Measurements from ENCODE around the gene LSM14A.
"Not testable (repeated sequence)": the region's sequence is repeated elsewhere in the genome, so short reads cannot be mapped to it uniquely, and the experiment has no call there.

The LSM14A gene

GRCh38 chr19:34193439-34193838 is 21.1 kb downstream of the LSM14A start:
- DNase-seq = no peak

DNA sequence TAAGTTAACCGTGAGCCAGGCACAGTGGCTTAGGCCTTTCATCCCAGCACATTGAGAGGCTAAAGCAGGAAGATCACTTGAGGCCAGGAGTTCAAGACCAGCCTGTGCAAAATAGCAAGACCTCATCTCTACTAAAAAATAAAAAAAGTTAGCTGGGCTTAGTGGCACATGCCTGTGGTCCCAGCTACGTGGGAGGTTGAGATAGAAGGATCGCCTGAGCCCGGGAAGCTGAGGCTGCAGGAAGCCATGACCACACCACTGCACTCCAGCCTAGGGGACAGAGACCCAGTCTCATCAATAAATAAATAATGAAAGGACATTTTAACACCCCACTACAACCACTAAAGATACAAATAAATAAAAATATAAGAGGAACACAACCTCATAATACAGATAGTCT is 21.6 kb downstream of the LSM14A start:
- DNase-seq = no peak

- DNase-seq = no peak
These were observed 28.8 kb downstream of the LSM14A start for GRCh38 chr19:34201133-34201532.

DNA sequence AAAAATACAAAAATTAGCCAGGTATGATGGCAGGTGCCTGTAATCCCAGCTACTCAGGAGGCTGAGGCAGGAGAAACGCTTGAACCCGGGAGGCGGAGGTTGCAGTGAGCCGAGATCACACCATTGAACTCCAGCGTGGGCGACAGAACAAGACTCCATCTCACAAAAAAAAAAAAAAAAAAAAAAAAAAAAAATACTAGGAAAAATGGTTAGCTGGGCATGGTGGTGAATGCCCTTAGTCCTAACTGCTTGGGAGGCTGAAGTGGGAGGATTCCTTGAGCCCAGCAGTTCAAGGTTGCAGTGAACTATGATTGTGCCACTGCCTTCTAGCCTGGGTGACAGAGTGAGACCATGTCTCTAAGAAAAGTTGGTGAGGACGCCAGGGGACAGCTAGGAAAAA is 33.0 kb downstream of the LSM14A start:
- DNase-seq = not testable (repeated sequence)

GRCh38 chr19:34208291-34208884 is 36.1 kb downstream of the LSM14A start:
- DNase-seq = no peak

- DNase-seq = no peak
These were observed 37.4 kb downstream of the LSM14A start for GRCh38 chr19:34209726-34210125.

- no peak for DNase-seq
These were observed 41.0 kb downstream of the LSM14A start for GRCh38 chr19:34213283-34213682.

- DNase-seq = no peak
These were observed 41.7 kb downstream of the LSM14A start for GRCh38 chr19:34214040-34214439.

- no peak for DNase-seq
These were observed 42.8 kb downstream of the LSM14A start for GRCh38 chr19:34215006-34215665.

- no peak for DNase-seq
These were observed 43.3 kb downstream of the LSM14A start for GRCh38 chr19:34215666-34216038.

DNA sequence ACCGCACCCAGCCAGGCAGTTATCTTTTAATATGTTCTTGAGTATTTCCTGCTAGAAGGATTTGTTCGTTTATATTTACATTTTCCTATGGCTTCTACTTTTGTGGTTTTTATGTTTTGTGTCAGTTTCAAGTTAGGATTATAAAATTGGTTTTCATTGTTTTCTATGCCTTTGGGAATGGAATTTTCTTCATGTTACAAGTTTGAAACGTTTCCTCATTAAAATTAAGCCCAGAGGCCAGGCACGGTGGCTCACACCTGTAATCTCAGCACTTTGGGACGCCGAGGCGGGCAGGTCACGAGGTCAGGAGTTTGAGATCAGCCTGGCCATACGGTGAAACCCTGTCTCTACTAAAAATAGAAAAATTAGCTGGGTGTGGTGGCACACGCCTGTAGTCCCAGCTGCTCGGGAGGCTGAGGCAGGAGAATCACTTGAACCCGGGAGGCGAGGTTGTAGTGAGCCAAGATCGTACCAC is 44.5 kb downstream of the LSM14A start:
- not testable (repeated sequence) for DNase-seq

DNA sequence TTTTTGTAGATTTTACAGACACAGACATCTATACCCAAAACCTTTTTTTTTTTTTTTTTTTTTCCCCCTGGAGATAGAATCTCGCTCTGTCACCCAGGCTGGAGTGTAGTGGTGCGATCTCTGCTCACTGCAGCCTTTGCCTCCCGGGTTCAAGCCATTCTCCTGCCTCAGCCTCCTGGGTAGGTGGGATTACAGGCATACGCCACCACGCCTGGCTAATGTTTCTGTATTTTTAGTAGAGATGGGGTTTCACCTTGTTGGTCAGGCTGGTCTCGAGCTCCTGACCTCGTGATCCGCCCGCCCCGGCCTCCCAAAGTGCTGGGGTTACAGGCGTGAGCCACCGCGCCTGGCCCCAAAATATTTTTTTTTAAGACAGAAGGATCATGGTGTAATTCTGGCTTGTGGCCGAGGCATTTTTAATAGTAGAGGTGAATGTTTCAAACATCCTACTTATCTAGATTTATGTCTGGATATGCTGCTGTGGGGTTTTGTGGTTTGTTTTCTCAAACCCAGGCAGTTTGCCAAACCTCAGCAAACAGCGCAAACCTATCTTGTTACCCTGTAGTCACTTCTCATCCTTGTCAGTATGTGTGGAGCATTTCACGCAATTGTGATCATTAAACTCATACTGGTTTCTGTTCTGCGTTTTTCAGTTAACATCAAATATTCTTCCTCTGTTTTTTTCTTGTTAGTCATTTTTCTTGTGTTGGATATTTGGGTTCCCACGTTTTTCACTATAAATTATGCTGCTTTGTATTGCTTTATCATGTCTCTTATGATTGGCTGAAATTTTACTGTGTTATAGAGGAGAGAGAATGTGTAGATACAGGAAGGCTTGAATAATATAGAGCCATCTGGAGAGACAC is 45.9 kb downstream of the LSM14A start:
- DNase-seq = peak; percentile 17

DNA sequence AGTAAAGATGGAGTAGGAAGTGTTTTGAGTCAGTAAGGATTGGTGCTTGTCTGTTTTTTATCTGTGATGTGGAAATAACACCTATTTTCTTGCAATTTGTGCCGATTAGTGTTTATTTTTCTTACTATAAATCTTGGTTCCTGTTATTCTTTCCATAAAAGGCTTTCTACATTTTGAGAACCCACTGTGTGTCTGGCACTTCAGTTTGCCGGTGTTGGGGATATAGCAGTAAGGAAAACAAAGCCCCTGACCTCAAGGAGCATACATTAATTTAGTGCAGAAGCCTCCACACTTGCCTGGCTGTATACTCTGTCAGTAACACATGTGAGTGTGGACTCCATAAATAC is 46.5 kb downstream of the LSM14A start:
- DNase-seq = no peak

DNA sequence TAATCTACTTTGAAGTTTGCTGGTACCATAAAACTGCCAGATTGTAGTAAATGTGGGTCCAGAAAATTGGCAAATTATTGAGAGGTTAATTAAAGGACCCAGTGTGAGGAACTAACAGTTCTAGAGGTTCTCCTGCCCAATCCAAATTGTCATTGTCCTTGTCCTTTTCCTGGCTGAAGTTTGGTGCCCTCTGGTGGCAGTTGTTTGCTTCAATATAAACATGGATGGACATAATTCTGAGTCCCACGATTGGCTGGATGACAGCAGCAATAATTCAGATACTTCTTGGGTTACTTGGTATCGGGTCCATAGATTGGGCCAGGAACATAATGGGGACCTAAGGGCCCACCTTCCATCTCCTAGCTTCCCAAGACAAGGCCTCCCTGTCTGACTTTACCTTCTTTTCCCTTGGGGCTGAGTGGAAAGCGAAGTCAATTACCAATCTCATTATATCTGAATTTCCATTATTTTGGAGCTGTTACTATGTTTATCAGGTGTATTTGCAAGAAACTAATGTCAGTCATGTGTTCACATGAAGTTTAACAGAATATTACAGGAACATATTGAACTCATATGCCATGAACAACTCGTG is 48.3 kb downstream of the LSM14A start:
- DNase-seq = no peak

DNA sequence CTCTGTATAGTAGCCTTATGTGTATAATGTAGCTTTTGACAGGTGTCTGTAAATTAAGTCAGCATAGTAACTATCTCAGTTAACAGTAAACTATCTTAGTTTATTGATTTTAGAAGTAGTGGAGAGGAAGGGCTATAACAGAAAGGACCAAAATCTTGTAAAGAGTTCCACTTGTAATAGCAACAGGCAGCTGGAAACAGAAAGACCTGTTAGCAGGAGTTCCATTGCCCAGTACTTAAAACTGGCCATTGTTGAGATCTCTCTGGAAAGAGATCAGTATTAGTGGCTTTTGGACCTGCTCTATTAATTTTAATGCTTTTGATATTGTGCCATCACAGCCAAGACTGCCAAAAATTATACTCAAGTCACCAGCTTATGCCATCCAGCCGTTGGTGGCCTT is 50.1 kb downstream of the LSM14A start:
- no peak for DNase-seq

- no peak for DNase-seq
These were observed 52.8 kb downstream of the LSM14A start for GRCh38 chr19:34224996-34225658.

DNA sequence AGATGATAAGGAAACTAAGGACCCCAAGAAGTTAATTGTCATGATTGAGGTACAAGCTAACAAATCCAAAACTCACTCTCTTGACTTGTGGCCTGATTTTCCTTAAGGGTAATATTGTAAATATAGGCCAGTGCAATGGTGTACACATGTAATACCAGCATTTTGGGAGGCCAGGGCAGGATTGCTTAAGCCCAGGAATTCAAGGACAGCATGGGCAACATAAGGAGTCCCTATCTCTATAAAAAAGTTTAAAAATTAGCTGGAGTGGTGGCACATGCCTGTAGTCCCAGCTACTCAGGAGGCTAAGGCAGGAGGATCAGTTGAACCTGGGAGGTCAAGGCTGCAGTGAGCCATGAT is 53.3 kb downstream of the LSM14A start:
- no peak for DNase-seq

GRCh38 chr19:34226036-34226435 is 53.7 kb downstream of the LSM14A start:
- DNase-seq = no peak

DNA sequence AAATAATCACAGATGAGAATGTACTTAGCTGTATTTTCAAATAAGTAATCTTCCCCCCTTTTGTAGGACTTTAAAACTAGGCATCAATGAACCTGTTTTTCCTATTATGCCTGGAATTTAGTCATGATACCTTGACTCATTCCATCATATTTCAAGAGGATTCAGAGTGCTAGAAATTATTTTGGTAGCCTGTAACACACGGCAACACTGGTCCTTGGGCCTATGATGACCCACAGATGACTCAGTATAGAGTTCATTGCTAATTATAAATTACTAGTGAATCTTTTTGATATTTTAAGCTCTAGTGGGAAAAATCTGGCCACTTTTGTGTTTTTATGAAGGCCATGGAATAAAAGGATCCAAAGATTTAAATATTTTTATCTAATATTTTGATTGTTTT is 56.0 kb downstream of the LSM14A start:
- DNase-seq = no peak

GRCh38 chr19:34228762-34229161 is 56.5 kb downstream of the LSM14A start:
- DNase-seq = no peak

- DNase-seq = no peak
These were observed 57.4 kb downstream of the LSM14A start for GRCh38 chr19:34229721-34230120.

DNA sequence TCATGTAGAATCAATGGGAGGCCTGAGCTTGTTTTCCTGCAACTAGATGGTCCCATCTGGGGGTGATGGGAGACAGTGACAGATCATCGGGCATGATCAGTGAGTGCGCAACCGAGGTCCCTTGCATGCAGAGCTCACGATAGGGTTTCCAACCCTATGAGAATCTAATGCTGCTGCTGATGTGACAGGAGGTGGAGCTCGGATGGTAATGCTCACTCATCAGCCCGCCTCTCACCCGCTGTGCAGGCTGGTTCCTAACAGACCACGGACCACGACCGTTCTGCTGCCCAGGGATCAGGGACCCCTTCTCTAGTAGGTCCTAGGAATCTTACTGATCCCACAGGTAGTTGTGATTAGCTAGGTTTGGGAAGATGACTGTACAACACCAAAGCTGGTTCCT is 58.5 kb downstream of the LSM14A start:
- DNase-seq = no peak

GRCh38 chr19:34231439-34231838 is 59.1 kb downstream of the LSM14A start:
- DNase-seq = no peak

All from activated gamma-delta T cell (primary cell).